ENCODE measurements around the gene PKN2. TPM values are rescaled to one million over a fixed set of nuclear protein-coding genes. Genes with fewer than 3 reads are reported as not detected.

Gene PKN2
- total RNA-seq = 25.0 and 26.5 TPM in 2 replicates

GRCh38 chr1:88683541-88684481 is at the start of gene PKN2:
PKN2 (plus strand) TSS chr1:88684273; CDS start chr1:88684581, 308 bp downstream.

Other genes starting within 250 kb of the PKN2 start
- gene GTF2B, start 207.3 kb downstream of the PKN2 start, total RNA-seq = 19.7 and 28.2 TPM in 2 replicates